Measurements from ENCODE around the gene C12orf43.

GRCh38 chr12:121026274-121027045, 10.2 kb upstream of the C12orf43 start:
- TF ChIP-seq CTCF (conservative IDR thresholded peaks at IDR 0.05) (no peak; the same call in 1 of the 2 replicates), EZH2 (IDR thresholded peaks at IDR 0.05; ENCODE audit: low read depth) (no peak)
